A673 (cell line): ENCODE data around the gene C16orf96. TPM values are rescaled to one million over a fixed set of nuclear protein-coding genes. Genes with fewer than 3 reads are reported as not detected.

Source experiments
- Bru-seq: library from RNA; stranded (reverse); fragments of 400-500 nt; gene quantifications from one replicate; lab custom pipeline; 2021; lab: Mats Ljungman, UMichigan
- BruChase-seq, 2 experiments: library from RNA; stranded (reverse); fragments of 400-500 nt; gene quantifications; one replicate each; lab custom pipeline; 2021; lab: Mats Ljungman, UMichigan
- BruUV-seq: library from RNA; stranded (reverse); fragments of 400-500 nt; replicated peaks from 2 replicates; lab custom pipeline; 2021; lab: Mats Ljungman, UMichigan
- CTCF ChIA-PET: fragments of 300-600 bp; sonication (Branson Sonifier 250); formaldehyde crosslinking; loops from one replicate; lab custom pipeline; 2022; ENCODE audit warnings: antibody characterized with exemption; lab: Charles Lee
- POLR2A ChIA-PET: fragments of 300-600 bp; sonication (Branson Sonifier 250); formaldehyde crosslinking; loops from one replicate; lab custom pipeline; 2022; ENCODE audit warnings: antibody characterized with exemption; ENCODE audit not compliant: low non-redundant PET; lab: Charles Lee
- DNase-seq: peaks from one replicate; pipeline ENCODE4 v3.0.0-alpha.2; 2015; ENCODE audit warnings: low spot score
- H3K27ac ChIP-seq: fragments of 200-600 bp; sonication (generic); 2 replicates; pipeline ENCODE4 v1.5.1; 2016; ENCODE audit warnings: mixed run types, low read depth, mild to moderate bottlenecking, mixed read lengths, antibody characterized with exemption, low read length; ENCODE audit not compliant: poor library complexity, severe bottlenecking
- H3K27me3 ChIP-seq: fragments of 200-600 bp; sonication (generic); replicated peaks from 2 replicates; pipeline ENCODE4 v1.6.1; 2017; ENCODE audit warnings: mixed run types, low read depth, mild to moderate bottlenecking, mixed read lengths, antibody characterized with exemption, low read length; ENCODE audit not compliant: insufficient read depth, poor library complexity
- H3K36me3 ChIP-seq: fragments of 200-600 bp; sonication (generic); 2 replicates; pipeline ENCODE4 v1.6.1; 2016; ENCODE audit warnings: mixed run types, mild to moderate bottlenecking, mixed read lengths, antibody characterized with exemption, low read length; ENCODE audit not compliant: insufficient read depth, poor library complexity, severe bottlenecking
- H3K4me1 ChIP-seq: fragments of 200-600 bp; sonication (generic); 2 replicates; pipeline ENCODE4 v1.6.1; 2017; ENCODE audit warnings: mixed run types, mild to moderate bottlenecking, mixed read lengths, antibody characterized with exemption, low read length; ENCODE audit not compliant: insufficient read depth, poor library complexity, severe bottlenecking
- H3K4me3 ChIP-seq: fragments of 200-600 bp; sonication (generic); 2 replicates; pipeline ENCODE4 v1.5.1; 2016; ENCODE audit warnings: low read depth, mixed run types, mild to moderate bottlenecking, mixed read lengths, low read length; ENCODE audit not compliant: poor library complexity, severe bottlenecking
- H3K9me3 ChIP-seq: fragments of 200-600 bp; sonication (generic); 2 replicates; pipeline ENCODE4 v1.6.1; 2016; ENCODE audit warnings: mixed run types, low read depth, mild to moderate bottlenecking, mixed read lengths, antibody characterized with exemption, low read length; ENCODE audit not compliant: poor library complexity, severe bottlenecking
- CTCF ChIP-seq: fragments of 300-800, 200-600 bp; sonication (generic); conservative IDR thresholded peaks from 2 replicates; pipeline ENCODE4 v1.5.1; 2017; ENCODE audit warnings: low read depth, mild to moderate bottlenecking, antibody characterized with exemption, low read length, moderate library complexity, mixed read lengths
- EZH2 ChIP-seq: fragments of 200-600 bp; sonication (generic); IDR thresholded peaks from 2 replicates; pipeline ENCODE4 v1.6.1; 2017; ENCODE audit warnings: borderline replicate concordance, low read depth, mild to moderate bottlenecking, mixed read lengths, antibody characterized with exemption, low read length; ENCODE audit not compliant: poor library complexity, severe bottlenecking
- intact Hi-C: fragments of 100-400 bp; cut with micrococcal nuclease; formaldehyde crosslinking; loops from one replicate; pipeline ENCODE4 v1.10.0; 2022; ENCODE audit not compliant: unreplicated experiment
- long read RNA-seq: library from polyadenylated mRNA; stranded (forward); transcript quantifications from one replicate; pipeline ENCODE4 v2.0.0, GENCODE V29; 2022
- total RNA-seq: library from RNA; stranded (reverse); gene quantifications from 2 replicates; pipeline ENCODE4 v1.2.3, GENCODE V29; 2021

The C16orf96 gene
- not detected in 2 replicates for total RNA-seq
- percentile 4 among the genes with signal in this experiment for Bru-seq, nascent RNA
- percentile 7 among the genes with signal in this experiment for BruChase-seq, experiment 1, labeled RNA remaining after a 2-hour chase
- percentile 2 among the genes with signal in this experiment for BruChase-seq, experiment 2, labeled RNA remaining after a 6-hour chase
- long read RNA-seq, partial matches to known transcripts = 0 of 1 reads
- long read RNA-seq, other reads (novel, unspliced or antisense) = 1 of 1 reads

- ChIA-PET POLR2A (no interaction called here), CTCF (interaction anchor here (0.6 to 0.7 kb wide), 2 partner anchors 132 to 215 kb away, joined by 3 to 8 read pairs; no protein-coding TSS in a partner anchor)
- Histone ChIP-seq H3K9me3 (no peaks in the 10 kb centered on the region), H3K27ac (no peak within 1 kb of the TSS), H3K36me3 (no peaks in the 10 kb centered on the region), H3K4me1 (no peaks in the 10 kb centered on the region), H3K4me3 (no peak within 1 kb of the TSS), H3K27me3 (peaks cover 6% of the 10 kb centered on the region)
- TF ChIP-seq EZH2 = no peak
- TF ChIP-seq CTCF = no peak
- BruUV-seq = no TSS peak
- DNase-seq = no peak
- intact Hi-C loops = no loop called here
Observed at GRCh38 chr16:4556112-4556511, at the start of gene C16orf96. Gene C16orf96 (plus strand): TSS chr16:4556340. CDS start chr16:4556490, 150 bp downstream.

- ChIA-PET POLR2A (no interaction called here), CTCF (interaction anchor here (0.5 to 2.1 kb wide), 5 partner anchors 40 to 300 kb away, joined by 3 to 9 read pairs (median 3); no protein-coding TSS in a partner anchor)
- H3K27me3 ChIP-seq = no peaks in the 10 kb centered on the region
- TF ChIP-seq CTCF (peak; percentile 84), EZH2 (no peak)
- intact Hi-C loops = loop anchor here (2.0 kb wide), 2 partner anchors 42 to 78 kb away; no protein-coding TSS in a partner anchor
- no peaks in the 10 kb centered on the region for H3K4me1 ChIP-seq
- H3K9me3 ChIP-seq = no peaks in the 10 kb centered on the region
- no TSS peak for BruUV-seq
- H3K27ac ChIP-seq = no peak overlapping the region
- no peak overlapping the region for H3K4me3 ChIP-seq
- H3K36me3 ChIP-seq = peaks cover 28% of the 10 kb centered on the region
- DNase-seq = peak; percentile 84
Observed at GRCh38 chr16:4506450-4506849, 49.7 kb upstream of the C16orf96 start.

GRCh38 chr16:4507588-4508345 lies 48.4 kb upstream of the C16orf96 start:
- intact Hi-C loops = loop anchor here (2.0 kb wide), 2 partner anchors 41 to 77 kb away; no protein-coding TSS in a partner anchor
- ChIA-PET POLR2A (no interaction called here), CTCF (interaction anchor here (0.7 to 2.1 kb wide), 2 partner anchors 78 to 258 kb away, joined by 3 to 6 read pairs; no protein-coding TSS in a partner anchor)
- no peak for DNase-seq
- TF ChIP-seq CTCF (no peak), EZH2 (no peak)
- Histone ChIP-seq H3K9me3 (no peaks in the 10 kb centered on the region), H3K36me3 (peaks cover 28% of the 10 kb centered on the region), H3K4me3 (no peak overlapping the region), H3K4me1 (no peaks in the 10 kb centered on the region), H3K27me3 (no peaks in the 10 kb centered on the region), H3K27ac (no peak overlapping the region)
- no TSS peak for BruUV-seq
